Measurements from ENCODE around the gene PGBD5.

DNA sequence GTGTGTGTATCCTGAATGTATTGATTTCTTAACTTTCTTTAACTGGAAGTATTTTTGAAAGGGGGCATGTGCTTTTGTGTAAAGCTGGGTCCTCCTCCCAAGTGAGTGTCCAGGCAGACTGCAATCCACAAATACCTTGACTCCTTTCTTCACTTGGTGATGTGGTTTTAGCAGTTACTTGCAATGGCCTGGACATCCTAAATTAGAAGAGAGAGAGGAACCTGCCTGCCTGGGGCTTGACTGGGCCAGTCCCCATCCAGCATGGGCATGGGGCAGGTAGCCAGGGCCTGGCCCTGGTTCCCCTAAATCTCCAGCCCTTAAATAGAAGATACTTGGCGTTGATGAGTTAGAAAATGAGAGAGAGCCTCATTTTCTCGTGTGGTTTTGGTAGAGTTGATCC lies 159.7 kb downstream of the PGBD5 start:
- TF ChIP-seq, protein P1, sequence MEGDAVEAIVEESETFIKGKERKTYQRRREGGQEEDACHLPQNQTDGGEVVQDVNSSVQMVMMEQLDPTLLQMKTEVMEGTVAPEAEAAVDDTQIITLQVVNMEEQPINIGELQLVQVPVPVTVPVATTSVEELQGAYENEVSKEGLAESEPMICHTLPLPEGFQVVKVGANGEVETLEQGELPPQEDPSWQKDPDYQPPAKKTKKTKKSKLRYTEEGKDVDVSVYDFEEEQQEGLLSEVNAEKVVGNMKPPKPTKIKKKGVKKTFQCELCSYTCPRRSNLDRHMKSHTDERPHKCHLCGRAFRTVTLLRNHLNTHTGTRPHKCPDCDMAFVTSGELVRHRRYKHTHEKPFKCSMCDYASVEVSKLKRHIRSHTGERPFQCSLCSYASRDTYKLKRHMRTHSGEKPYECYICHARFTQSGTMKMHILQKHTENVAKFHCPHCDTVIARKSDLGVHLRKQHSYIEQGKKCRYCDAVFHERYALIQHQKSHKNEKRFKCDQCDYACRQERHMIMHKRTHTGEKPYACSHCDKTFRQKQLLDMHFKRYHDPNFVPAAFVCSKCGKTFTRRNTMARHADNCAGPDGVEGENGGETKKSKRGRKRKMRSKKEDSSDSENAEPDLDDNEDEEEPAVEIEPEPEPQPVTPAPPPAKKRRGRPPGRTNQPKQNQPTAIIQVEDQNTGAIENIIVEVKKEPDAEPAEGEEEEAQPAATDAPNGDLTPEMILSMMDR (IDR thresholded peaks at IDR 0.05; ENCODE audit: poor library complexity): no peak
- no peak for TF ChIP-seq EZH2 (IDR thresholded peaks at IDR 0.05; ENCODE audit: borderline replicate concordance)
